G401 (cell line): Measurements from ENCODE around the gene ST3GAL6. TPM values are rescaled to one million over a fixed set of nuclear protein-coding genes. Genes with fewer than 3 reads are reported as not detected.
"Not testable (repeated sequence)": the region's sequence is repeated elsewhere in the genome, so short reads cannot be mapped to it uniquely, and the experiment has no call there.

Experiments used
- DNase-seq: peaks from one replicate; pipeline ENCODE4 v3.0.0-alpha.2; 2015; ENCODE audit warnings: low spot score
- in situ Hi-C: cut with HindIII; loops from 2 replicates; pipeline ENCODE4 v1.10.0; 2016; ENCODE audit warnings: low sequenced_read_pairs, mixed read lengths
- total RNA-seq: library from RNA; depleted of rRNA; stranded (reverse); fragments of >200 nt; shearing (Covaris generic); gene quantifications from 2 replicates; pipeline ENCODE4 v1.2.3, GENCODE V29; 2014; rRNA removed

ST3GAL6 gene
- total RNA-seq, 1 experiment from 2014 or later, result not detected

DNA sequence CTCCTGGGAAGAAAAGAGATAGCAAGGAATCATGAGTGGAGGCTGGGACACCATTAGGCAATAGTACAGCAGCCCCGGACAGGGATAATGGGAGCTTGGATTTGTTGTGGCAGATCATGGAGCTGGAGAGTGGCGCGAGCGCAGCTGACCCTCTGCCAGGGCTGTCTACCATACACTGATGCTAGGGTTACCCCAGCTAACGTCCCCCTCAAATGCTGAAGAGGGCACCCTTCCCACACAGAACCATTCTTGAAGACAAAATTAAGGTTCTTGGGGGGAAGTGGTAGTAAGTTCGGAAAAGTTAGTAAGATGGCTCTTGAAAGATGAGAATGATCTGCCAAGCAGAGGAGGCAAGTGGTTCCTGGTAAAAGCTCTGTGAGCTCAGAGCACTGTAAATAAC, 61.1 kb downstream of the ST3GAL6 start:
- in situ Hi-C loops, result no loop called here
- no peak for DNase-seq

DNA sequence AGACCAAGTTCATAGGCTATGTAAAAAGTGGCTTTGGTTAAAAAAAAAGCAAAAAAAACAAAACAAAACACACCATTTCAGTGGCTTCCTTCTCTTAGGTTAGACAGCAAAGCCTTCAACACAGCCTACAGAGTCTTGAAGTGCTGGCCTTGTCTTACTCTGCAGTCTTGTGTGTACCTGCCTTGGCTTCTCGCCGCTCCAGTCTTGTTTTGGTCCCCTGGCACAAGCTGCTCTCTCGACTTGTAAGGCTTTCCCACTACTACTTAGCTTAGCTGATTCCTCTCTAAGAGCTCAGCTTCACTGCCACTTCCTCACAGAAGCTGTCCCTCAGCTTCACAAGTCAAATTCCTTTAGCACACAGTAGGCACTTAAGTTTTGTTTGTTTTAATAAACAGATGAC, 63.0 kb downstream of the ST3GAL6 start:
- DNase-seq, result no peak
- in situ Hi-C loops, result no loop called here

DNA sequence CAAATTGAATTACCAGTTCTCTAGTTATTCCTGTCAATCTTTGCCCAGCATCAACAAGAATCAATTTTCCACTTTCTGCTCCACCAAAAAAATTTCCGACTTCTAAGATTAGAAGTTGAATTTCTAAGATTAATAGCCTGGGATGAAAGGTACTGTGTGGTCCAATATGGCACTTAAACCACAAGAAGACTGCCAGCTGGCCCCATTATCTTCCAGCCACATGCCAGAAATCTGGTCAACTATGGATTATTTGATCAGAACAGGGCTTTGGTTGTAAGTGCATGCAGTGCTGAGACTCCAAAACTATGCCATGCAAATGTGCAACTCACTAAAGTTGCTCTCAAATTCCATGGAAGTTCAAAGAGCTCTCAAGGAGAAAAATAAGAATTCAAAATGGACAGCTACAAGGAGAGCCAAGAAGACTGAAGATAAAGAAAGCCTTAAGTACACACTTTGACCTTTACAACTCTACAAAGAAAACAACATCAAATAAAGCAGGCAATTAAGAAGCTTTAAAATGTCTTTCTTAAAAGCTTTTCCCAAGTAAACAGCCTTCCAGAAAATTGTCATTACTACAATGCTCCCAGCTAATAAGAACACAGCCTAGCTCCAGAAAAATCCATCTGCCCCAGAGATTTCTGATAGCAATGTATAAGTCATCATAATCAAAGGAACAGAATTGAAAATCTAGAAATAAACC, 64.2 kb downstream of the ST3GAL6 start:
- in situ Hi-C loops, result no loop called here
- DNase-seq, result no peak

DNA sequence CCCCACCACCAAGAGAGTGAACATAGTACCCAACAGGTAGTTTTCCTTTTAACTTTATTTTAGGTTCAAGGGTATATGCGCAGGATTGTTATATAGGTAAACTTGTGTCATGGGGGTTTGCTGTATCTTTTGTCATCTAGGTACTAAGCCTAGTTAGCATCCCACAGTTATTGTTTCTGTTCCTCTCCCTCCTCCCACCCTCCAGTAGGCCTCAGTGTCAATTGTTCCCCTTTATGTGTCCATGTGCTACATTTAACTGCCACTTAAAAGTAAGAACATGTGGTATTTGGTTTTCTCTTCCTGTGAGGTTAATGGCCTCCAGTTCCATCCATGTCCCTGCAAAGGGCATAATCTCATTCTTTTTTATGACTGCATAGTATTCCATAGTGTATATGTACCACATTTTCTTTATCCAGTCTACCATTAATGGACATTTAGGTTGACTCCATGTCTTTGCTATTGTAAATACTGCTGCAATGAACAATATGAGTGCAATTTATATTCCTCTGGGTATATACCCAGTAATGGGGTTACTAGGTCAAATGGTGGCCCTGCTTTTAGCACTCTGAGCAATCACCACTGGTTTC, 66.2 kb downstream of the ST3GAL6 start:
- in situ Hi-C loops, result no loop called here
- DNase-seq, result no peak

DNA sequence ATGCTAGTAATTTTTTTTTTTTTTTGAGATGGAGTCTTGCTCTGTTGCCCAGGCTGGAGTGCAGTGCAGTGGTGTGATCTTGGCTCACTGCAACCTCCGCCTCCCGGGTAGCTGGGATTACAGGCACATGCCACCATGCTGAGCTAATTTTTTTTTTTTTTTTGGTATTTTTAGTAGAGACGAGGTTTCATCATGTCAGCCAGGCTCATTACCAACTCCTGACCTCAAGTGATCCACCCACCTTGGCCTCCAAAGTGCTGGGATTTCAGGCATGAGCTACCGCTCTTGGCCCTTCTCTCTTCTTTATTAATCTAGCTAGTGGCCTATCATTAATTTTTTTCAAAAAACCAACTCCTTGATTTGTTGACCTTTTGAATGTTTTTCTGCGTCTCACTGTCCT, 67.9 kb downstream of the ST3GAL6 start:
- in situ Hi-C loops, DNase-seq: not testable (repeated sequence)

DNA sequence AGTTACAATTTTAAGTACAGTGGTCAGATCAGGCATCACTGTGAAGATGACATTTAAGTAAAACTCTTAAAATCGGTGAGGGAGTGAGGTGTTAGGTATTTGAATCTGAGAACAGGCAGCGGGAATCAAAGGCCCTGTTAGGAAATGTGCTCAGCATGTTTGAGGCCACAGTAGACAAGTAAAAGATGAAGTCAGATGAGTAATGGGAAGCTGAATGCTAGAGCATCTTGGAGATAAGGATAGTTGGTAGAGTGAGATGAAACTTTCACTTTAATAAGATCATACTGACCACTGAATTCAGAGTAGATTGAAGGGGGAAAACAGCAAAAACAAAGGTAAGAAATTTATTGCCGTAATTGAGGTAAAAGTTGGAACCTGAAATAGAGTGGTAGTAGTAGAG, 76.7 kb downstream of the ST3GAL6 start:
- in situ Hi-C loops, result no loop called here

DNA sequence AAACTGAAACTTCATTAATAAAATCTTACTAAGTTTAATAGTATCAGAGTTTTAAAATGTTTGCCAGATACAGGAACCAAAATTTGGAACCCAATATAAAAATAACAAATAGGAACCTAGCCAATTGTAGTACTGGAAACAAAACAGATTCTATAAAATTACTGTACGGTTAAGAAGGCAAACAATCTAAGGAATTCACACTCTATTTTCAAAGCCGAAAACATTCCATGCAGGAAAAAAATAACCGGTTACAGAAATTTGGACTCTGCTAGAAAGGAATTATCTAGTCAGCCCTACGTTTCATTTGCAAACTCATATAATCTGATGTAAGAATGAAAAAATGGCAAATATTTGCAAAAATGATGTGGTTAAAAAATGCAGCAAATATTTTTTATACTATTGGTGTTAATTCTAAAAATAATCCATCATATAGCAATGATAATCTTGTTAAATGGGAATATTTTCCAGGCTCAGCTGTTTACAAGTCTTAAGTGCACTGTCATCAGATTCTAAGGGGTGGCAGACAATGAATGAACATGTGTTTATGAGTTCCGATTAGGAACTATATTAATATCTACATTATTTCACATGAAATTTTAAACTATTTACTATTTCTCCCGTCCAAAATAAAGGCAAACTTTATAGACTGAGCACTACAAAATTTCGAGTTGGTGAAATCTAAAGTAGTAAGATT, 80.3 kb downstream of the ST3GAL6 start:
- DNase-seq, result no peak
- in situ Hi-C loops, result no loop called here

More for the DNA sequence above, 76.7 kb downstream of the ST3GAL6 start:
- no peak for DNase-seq

Other genes with a start within 250 kb of the ST3GAL6 start
- gene CLDND1, start 240.4 kb upstream of the ST3GAL6 start, total RNA-seq, result 25.6 and 27.2 TPM in 2 replicates
- not detected in 2 replicates for gene GPR15, start 231.4 kb upstream of the ST3GAL6 start, total RNA-seq
- gene CPOX, start 169.7 kb upstream of the ST3GAL6 start, total RNA-seq, result 23.1 and 28.6 TPM in 2 replicates
- gene DCBLD2, start 138.4 kb downstream of the ST3GAL6 start, total RNA-seq, result 0.20 and 0.86 TPM in 2 replicates